Kidney epithelial cell (primary cell): ENCODE results near the gene MRPS2. TPM values are rescaled to one million over a fixed set of nuclear protein-coding genes. Genes with fewer than 3 reads are reported as not detected.
A peak's percentile ranks its signal among the peaks of the same experiment; 100 is the strongest.

Experiments
- DNase-seq: peaks from one replicate; pipeline ENCODE4 v3.0.0-alpha.2; 2010; ENCODE audit warnings: low read depth
- H3K27me3 ChIP-seq: 2 replicates; pipeline ENCODE4 v1.6.0; 2011; ENCODE audit warnings: low read length; ENCODE audit not compliant: control insufficient read depth, insufficient read depth
- H3K36me3 ChIP-seq: 2 replicates; pipeline ENCODE4 v1.5.1; 2011; ENCODE audit warnings: low read length; ENCODE audit not compliant: control insufficient read depth, insufficient read depth
- H3K4me3 ChIP-seq: 2 replicates; pipeline ENCODE4 v1.5.1; 2011; ENCODE audit warnings: low read depth, mild to moderate bottlenecking, control low read depth, low read length
- total RNA-seq: library from RNA; depleted of rRNA; stranded (reverse); fragments of >200 nt; gene quantifications from 2 replicates; pipeline ENCODE4 v1.2.3, GENCODE V29; 2015
- TF ChIP-seq, protein P1 (sequence below): IDR thresholded peaks from 2 replicates; pipeline ENCODE4 v1.5.1; 2011; ENCODE audit warnings: mild to moderate bottlenecking, moderate library complexity, low read length, control low read depth, inconsistent platforms; ENCODE audit not compliant: insufficient read depth, poor library complexity, severe bottlenecking

MRPS2 gene
- total RNA-seq, 1 donor from 2014 or later, result 72.4 TPM

DNA sequence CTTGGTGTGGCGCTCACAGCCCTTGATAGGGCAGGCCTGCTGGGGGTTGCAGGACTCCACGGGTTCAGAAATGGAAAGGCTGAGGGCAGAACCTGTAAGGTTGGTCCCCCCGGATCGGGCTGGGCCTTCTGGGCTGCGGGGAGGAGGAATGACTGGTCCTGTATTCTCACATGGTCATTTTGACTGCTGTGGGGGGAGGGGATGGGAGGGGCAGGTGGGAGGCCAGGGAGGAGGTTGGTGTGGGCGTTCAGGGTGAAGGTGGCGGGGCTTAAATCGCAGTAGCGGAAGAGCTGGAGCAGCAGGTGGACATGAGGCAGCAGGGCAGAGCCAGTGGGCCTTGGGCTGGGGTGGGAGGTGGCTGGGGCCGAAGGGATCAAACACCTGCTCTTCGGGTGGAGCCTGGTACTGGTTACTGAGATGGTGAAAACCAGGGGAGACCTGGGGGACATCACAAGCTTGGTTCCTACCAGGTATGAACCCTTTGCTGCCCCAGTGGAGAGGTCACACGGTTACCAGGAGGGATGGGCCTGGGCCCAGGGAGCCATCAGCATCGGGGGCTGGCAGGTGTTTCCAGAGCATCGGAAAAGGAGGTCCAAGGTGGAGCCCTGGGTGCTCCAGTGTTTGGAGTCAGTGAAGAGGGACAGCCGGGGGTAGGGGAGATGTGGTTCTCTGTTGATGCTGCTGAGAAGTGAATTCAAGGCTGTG, 1.8 kb downstream of the MRPS2 start:
- Histone ChIP-seq H3K4me3 (no peak overlapping the region), H3K27me3 (no peaks in the 10 kb centered on the region), H3K36me3 (no peaks in the 10 kb centered on the region)
- DNase-seq, result no peak
- TF ChIP-seq, protein P1, sequence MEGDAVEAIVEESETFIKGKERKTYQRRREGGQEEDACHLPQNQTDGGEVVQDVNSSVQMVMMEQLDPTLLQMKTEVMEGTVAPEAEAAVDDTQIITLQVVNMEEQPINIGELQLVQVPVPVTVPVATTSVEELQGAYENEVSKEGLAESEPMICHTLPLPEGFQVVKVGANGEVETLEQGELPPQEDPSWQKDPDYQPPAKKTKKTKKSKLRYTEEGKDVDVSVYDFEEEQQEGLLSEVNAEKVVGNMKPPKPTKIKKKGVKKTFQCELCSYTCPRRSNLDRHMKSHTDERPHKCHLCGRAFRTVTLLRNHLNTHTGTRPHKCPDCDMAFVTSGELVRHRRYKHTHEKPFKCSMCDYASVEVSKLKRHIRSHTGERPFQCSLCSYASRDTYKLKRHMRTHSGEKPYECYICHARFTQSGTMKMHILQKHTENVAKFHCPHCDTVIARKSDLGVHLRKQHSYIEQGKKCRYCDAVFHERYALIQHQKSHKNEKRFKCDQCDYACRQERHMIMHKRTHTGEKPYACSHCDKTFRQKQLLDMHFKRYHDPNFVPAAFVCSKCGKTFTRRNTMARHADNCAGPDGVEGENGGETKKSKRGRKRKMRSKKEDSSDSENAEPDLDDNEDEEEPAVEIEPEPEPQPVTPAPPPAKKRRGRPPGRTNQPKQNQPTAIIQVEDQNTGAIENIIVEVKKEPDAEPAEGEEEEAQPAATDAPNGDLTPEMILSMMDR, result no peak

DNA sequence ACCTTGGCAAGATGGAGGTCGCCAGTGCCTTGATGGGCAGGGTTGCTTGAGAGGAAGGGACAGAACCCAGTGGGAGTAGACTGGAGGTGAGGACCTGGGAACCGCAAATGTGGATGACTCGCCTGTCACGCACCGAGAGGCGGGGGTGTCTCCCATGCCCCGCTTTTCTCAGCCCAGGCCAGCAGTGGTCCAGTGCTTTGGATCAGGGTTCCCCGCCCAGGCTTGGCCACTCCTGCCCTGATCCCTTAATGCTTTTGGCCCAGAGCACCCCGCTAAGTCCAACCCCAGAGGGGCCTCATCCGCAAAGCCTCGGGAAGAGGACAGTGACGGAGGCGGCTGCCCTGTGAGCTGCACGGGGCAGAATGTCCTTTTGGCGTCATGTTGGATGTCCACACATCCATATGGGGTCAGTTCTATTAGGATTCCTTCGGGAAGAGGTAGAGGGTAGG, 2.4 kb downstream of the MRPS2 start:
- Histone ChIP-seq H3K27me3 (no peaks in the 10 kb centered on the region), H3K4me3 (no peak overlapping the region), H3K36me3 (no peaks in the 10 kb centered on the region)
- TF ChIP-seq, protein P1, result no peak
- DNase-seq, result no peak

DNA sequence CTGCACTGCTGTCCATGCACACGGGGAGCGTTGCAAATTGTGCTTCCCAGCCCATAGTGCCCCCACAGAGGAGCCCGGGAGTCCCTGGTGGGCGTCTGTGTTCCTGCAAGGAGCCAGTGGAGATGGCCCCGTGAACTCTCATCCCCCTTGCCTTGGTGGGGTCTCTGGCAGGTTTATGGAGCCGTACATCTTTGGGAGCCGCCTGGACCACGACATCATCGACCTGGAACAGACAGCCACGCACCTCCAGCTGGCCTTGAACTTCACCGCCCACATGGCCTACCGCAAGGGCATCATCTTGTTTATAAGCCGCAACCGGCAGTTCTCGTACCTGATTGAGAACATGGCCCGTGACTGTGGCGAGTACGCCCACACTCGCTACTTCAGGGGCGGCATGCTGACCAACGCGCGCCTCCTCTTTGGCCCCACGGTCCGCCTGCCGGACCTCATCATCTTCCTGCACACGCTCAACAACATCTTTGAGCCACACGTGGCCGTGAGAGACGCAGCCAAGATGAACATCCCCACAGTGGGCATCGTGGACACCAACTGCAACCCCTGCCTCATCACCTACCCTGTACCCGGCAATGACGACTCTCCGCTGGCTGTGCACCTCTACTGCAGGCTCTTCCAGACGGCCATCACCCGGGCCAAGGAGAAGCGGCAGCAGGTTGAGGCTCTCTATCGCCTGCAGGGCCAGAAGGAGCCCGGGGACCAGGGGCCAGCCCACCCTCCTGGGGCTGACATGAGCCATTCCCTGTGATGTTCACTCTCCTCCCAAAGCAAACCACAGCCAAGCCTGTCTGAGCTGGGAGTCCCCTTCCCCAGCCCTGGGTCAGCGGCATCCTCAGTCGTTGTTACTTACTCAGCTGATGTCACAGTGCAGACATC, 3.1 kb downstream of the MRPS2 start:
- H3K27me3 ChIP-seq, result no peaks in the 10 kb centered on the region
- no peak overlapping the region for H3K4me3 ChIP-seq
- no peaks in the 10 kb centered on the region for H3K36me3 ChIP-seq
- TF ChIP-seq, protein P1, result no peak
- DNase-seq, result no peak

DNA sequence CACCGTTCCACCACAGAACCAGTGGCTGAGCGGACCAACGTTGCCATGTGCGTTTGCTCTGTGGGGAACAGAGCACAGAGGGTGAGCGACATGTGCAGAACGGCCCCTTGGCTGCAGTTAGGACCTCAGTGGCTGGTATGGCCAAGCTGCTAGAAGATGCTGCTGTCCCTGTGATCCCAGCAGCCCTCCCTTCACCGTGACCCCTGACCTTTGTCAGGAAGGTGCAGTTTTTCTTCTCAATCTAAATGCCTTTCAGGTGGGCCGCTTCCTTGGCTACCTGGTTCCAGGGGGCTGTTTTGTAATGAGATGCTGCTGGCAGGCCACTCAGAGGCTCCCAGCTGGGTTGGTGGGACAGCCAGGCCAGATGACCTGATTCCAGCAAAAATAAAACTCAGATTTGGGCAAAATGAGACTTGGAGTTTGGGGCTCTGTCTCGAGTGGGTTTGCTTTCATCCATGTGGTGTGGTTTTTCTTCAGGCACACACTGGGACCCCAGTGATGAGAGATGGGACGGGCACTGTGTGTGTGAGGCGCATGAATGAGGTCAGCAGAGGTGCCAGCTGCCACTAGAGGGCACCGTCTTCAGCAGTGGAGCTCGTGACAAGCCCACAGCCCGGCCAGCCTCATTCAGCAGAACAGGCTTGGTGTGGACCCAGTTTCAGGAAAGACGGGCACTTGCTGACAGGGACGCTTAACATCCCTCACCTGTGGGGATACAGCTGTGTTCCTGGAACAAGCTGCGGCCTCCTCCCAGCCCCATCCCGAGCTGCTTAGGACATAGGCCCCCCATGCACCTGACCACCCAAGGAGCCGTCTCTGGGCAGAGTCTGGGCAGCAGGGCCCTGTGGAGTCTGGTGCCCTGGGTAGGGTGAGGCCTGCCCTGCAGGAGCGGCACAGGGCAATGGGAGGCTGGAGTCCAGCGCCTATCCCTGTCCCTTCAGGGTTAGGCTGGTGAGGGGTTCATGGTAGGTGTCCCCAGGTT, 4.1 kb downstream of the MRPS2 start:
- Histone ChIP-seq H3K4me3 (no peak overlapping the region), H3K27me3 (no peaks in the 10 kb centered on the region), H3K36me3 (no peaks in the 10 kb centered on the region)
- TF ChIP-seq, protein P1, result peak; percentile 92
- no peak for DNase-seq

DNA sequence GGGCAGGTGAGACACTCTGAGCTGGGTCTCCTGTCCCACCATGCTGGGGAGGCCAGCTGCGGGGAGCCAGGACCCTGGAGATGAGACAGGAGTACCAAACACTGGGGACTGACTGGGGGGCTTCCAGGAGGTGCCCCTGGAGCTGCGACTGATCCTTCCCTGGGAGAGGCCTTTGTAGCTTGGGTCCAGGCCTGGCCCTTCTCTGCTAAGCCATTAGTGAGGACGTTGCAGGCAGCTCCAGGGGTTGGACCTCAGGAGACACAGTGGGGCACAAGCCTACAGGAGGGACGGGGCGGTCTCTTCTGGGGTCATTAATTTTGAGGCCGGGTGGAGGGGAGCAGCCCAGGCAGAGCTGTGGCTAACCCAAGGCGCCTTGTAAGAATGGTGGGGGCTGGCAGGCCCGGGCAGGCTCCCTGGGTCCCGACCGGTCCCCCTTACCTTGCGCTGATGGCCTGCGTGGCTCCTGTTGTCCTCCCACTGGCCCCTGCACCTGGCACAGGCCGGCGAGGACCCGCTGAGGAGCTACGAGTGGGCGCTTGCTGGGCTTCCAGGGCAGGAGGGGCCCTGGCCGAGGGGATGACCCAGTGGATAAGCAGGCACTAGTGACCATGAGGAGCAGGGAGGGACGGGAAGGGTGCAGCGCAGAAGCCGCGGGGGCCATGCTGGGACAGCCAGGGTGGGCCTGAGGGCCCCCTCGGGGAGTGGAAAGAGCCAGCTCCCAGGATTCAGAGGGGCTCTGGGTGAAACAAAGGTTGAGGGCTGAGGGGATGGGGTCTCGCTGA, 5.1 kb downstream of the MRPS2 start:
- DNase-seq, result no peak
- Histone ChIP-seq H3K36me3 (no peaks in the 10 kb centered on the region), H3K4me3 (no peak overlapping the region), H3K27me3 (no peaks in the 10 kb centered on the region)
- TF ChIP-seq, protein P1, result no peak
